NAMALWA (cell line): ENCODE measurements around the gene PPP1R26.

Experiments
- DNase-seq: peaks from one replicate; pipeline ENCODE4 v3.0.0-alpha.2; 2015; ENCODE audit warnings: low spot score

The PPP1R26 gene

GRCh38 chr9:135488013-135488330 lies 8.4 kb downstream of the PPP1R26 start:
- DNase-seq: no peak

- no peak for DNase-seq
Measured at GRCh38 chr9:135488527-135488926, 8.9 kb downstream of the PPP1R26 start.

GRCh38 chr9:135489188-135489906 lies 9.8 kb downstream of the PPP1R26 start:
- no peak for DNase-seq

- DNase-seq: no peak
Measured at GRCh38 chr9:135490166-135490870, 10.7 kb downstream of the PPP1R26 start.

- no peak for DNase-seq
Measured at GRCh38 chr9:135490980-135491464, 11.4 kb downstream of the PPP1R26 start.

- DNase-seq: no peak
Measured at GRCh38 chr9:135491764-135492163, 12.2 kb downstream of the PPP1R26 start.

- no peak for DNase-seq
Measured at GRCh38 chr9:135492886-135493669, 13.5 kb downstream of the PPP1R26 start.

- DNase-seq: no peak
Measured at GRCh38 chr9:135494791-135495559, 15.4 kb downstream of the PPP1R26 start.

- DNase-seq: no peak
Measured at GRCh38 chr9:135498381-135499126, 19.0 kb downstream of the PPP1R26 start.

- peak; percentile 68 for DNase-seq
Measured at GRCh38 chr9:135499326-135500070, 19.9 kb downstream of the PPP1R26 start.

- DNase-seq: no peak
Measured at GRCh38 chr9:135500071-135500524, 20.5 kb downstream of the PPP1R26 start.

GRCh38 chr9:135500525-135501260 lies 21.1 kb downstream of the PPP1R26 start, which contains the start of gene MRPS2:
TSS of gene MRPS2 (plus strand) at chr9:135500682. CDS start at chr9:135500711, 29 bp downstream.
- peak; percentile 89 for DNase-seq

- DNase-seq: no peak
Measured at GRCh38 chr9:135501261-135502167, 21.9 kb downstream of the PPP1R26 start.

- no peak for DNase-seq
Measured at GRCh38 chr9:135502168-135502872, 22.7 kb downstream of the PPP1R26 start.

GRCh38 chr9:135502873-135503321 lies 23.3 kb downstream of the PPP1R26 start:
- no peak for DNase-seq

GRCh38 chr9:135503371-135504261 lies 24.0 kb downstream of the PPP1R26 start:
- no peak for DNase-seq
